ENCODE data around the gene FAM114A1.

FAM114A1 gene

DNA sequence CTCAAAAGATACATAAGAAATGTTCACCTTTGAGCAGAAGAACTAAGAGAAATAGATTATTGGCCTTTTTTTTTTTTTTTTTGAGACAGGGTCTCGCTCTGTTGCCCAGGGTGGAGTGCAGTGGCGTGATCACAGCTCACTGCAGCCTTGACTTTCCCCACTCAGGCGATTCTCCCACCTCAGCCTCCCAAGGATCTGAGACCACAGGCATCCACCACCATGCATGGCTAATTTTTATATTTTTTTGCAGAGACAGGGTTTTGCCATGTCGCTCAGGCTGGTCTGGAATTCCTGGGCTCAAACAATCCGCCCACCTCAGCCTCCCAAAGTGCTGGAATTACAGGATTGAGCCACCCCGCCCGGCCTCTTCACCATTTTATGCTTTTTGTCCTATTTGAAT lies 8.1 kb upstream of the FAM114A1 start:
- no peak for DNase-seq (ENCODE audit: low read depth in 2 of 2)

GRCh38 chr4:38860788-38861424 lies 6.7 kb upstream of the FAM114A1 start:
- peak; percentile 27 to 34 for DNase-seq (ENCODE audit: low read depth in 2 of 2)

DNA sequence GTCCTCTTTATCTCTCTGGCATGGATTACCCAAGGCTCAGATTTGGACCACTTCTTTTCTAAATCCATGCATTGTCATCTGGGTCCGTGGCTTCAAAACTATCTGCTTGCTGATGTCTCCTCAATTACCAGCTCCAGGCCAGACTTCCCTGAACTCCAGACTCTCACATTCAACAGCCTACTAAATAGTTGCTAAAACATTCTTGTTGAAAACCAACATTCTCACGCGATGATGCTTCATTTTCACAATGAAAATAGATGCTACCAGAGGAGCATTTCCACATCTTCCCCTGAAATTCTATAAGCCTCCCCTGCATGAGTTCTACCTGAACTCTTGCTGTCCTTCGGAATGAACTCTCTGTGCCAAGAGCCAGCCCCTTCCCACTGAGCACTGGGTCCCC lies 5.8 kb upstream of the FAM114A1 start:
- DNase-seq (ENCODE audit: low read depth in 2 of 2): no peak

- DNase-seq (ENCODE audit: low read depth in 2 of 2): no peak
Observed at GRCh38 chr4:38865445-38865844, 2.2 kb upstream of the FAM114A1 start.

DNA sequence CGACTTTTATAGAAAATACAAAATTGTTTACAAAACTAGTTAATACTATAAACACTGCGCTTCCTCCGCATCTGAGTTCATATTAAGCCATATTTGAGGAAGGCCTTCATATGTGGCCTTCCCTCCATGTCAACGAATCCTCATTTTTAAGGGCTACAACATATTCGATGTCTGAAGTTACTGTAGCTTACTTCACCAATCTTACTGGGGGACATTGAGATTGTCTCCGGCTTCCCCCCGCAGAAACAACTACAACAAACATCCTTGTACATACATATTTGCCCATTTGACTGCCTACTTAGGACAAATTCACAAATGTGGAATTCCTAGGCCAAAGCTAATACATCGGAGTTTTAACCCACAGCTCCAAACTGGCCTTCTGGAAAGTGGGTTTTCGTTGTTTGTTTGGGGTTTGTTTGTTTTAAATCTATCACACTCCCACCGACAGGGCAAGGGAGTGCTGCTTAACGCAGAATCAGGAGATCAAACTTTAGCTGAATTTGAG lies 581 bp upstream of the FAM114A1 start:
- DNase-seq (ENCODE audit: low read depth in 2 of 2): no peak

- no peak for DNase-seq (ENCODE audit: low read depth in 2 of 2)
Observed at GRCh38 chr4:38868059-38868960, 704 bp downstream of the FAM114A1 start.

GRCh38 chr4:38869511-38869910 lies 1.9 kb downstream of the FAM114A1 start:
- DNase-seq (ENCODE audit: low read depth in 2 of 2): no peak

DNA sequence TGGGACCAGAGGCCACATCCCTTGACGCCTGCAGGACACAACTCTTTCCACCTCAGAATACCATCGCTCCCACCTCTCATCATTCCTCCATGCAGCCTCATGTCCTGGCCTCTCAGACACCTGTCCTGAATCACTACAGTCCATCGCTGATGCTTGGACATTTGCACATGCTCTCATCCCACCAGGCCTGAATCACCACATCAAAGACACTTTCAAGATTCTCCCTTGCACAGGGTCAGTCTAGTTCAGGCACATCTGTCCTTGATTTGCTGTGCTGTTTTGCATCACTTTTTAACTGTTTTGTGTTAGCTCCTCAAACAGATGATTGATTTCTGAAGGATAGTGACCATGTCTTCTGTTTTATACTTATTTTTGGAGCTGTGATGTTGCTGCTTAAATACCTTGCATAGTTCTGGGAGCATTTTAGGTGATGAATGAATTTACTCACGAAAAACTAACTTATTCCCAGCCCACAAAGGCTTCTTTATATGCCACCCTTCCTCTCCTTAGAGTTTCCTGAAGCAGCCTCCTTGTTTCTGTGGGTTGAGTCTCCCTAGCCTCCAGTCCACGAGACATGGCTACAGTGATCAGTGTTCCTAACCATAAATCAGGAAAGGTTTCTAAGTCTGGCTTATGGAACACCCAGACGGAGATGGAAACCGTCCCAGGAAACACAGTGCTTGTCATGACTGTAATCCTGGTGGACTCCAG lies 2.6 kb downstream of the FAM114A1 start:
- no peak for DNase-seq (ENCODE audit: low read depth in 2 of 2)

DNA sequence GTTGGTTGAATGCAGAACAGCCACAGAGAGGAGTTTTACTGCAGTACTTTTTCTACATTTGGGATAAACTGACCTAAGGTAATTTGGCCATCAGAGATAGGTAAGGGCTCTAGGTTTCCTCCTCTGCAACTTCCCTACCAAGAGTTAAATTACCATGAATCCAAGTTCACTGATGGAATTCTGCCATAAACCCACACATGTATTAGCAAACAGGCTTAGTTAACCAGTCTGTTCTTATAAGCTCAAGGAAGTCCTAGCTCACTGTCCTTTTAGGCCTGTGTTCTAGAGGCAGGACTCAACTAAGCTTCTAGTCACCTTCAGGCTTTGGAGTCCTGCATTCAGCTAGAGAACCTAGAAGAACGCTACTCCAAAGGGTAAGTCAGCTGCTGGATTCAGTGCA lies 4.0 kb downstream of the FAM114A1 start:
- DNase-seq (ENCODE audit: low read depth in 2 of 2): no peak

GRCh38 chr4:38872620-38873019 lies 5.0 kb downstream of the FAM114A1 start:
- DNase-seq (ENCODE audit: low read depth in 2 of 2): no peak

DNA sequence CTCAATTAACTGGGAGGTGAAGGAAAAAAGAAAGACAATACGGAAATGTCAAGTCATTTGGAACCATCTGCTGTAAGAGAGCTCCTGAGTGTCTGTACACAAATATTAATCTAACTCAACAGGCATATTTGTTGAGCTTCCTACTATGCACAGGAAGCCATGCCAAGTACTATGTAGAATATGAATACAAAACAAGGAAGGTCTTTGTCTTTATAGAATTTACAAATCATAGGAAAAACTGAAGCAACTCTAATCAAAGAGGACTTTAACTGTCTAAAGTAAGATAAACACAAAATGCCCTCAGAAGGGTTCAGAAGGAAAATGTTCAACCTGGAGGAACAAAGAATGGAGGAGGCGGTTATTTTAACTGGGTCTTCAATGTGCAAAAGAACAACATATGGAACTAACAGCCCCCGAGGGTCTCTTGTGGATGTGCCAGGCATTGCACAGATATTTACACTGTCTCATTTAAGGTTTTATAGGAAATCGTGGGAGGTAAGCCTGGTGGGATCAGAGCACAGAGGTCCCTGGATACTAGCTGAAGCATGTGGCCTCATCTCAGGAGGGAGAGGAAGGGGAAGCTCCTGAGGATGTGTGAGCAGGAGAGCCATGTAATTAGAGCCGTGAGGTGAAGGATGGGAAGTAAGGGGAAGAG lies 5.8 kb downstream of the FAM114A1 start:
- no peak for DNase-seq (ENCODE audit: low read depth in 2 of 2)

DNA sequence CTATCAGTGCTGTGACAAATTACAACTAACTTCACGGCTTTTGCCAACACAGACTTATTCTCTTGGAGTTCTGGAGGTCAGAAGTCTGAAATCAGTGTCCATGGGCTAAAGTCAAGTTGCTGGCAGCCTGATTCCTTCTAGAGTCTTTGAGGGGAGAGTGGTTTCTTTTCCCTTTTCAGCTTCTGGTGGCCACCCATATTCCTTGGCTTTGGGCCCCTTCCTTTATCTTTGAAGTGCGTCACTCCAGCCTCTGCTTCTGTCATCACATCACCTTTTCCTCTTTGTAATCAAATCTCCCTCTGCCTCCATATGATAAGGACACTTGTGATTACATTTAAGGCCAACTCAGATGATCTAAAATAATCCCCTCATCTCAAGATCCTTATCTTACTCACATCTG lies 9.0 kb downstream of the FAM114A1 start:
- DNase-seq (ENCODE audit: low read depth in 2 of 2): no peak

DNA sequence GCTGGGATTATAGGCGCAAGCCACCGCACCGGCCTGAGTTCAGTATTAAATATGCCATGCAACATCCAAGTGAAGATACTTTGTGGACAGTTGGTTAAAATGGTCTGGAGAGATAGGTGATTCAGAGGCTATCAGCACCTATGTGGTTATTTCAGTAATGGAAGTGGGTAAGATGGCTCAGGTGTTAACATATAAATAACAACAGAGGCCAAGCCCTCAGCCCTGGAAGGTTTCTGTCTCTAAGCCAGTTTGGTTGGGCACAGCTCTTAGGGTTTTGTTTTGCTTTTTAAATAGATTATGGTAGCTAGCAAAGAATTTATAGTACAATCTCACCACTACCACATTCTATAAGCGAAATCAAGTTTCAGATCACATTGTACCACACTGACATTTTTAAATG lies 16.6 kb downstream of the FAM114A1 start:
- no peak for DNase-seq (ENCODE audit: low read depth in 2 of 2)

DNA sequence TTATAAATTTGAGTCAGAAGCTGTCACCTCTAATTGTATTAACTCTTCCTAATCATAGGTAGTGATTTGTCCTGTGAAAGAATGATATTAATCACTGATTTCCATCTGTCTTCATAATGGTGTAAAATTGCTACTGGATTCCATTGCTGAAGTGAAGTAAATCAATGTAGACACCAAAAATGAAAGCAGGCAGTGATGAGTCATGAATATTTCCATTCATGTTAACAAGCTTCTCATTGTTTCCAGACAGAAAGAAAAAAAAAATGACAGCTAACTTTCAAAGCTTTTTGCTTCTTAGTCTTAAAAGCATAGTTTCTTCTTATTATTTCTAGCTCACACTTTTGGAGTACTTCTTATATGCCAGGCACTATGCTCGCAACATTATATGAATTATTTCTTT lies 21.5 kb downstream of the FAM114A1 start:
- no peak for DNase-seq (ENCODE audit: low read depth in 2 of 2)

DNA sequence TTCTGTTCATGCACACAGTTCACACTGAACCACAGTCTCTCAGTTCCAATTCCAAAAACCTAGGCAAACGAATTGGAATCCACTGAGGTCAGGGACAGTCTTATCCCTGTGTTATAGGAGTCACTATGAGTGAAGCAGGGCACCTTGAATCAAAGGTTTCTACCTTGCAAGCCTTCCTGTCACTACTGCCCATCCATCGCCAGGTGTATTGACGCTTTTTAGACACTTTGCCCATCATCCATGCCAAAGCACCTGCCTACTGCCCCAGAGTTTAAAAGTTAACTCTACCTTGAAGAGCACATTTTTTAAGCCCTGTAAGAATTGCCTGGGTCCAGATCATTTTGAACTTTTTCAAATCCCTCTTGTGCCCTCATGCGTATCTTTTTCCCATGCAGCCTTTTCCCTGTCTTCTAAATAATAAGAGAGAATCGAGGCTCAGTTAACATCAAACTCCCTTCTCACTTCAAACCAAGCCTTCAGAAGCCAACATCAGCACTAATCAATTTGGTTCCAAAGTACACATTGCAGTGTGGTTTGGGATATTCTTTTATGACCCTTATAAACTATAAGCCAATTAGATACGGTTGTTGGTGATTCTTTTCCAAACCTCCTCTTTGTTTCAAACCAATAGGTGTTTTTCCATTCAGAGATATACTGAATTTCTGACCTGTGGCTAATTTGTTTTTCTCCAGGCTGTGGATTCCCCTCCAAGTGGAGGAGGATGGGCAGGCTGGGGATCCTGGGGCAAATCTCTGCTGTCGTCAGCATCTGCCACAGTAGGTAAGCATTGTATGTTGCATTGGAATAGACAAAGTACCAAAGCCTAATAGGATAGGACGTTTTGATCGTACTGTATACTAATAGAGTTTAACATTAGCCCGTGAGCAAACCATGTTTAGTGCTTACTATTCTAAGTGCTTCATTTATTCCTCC lies 23.7 kb downstream of the FAM114A1 start:
- DNase-seq (ENCODE audit: low read depth in 2 of 2): no peak

DNA sequence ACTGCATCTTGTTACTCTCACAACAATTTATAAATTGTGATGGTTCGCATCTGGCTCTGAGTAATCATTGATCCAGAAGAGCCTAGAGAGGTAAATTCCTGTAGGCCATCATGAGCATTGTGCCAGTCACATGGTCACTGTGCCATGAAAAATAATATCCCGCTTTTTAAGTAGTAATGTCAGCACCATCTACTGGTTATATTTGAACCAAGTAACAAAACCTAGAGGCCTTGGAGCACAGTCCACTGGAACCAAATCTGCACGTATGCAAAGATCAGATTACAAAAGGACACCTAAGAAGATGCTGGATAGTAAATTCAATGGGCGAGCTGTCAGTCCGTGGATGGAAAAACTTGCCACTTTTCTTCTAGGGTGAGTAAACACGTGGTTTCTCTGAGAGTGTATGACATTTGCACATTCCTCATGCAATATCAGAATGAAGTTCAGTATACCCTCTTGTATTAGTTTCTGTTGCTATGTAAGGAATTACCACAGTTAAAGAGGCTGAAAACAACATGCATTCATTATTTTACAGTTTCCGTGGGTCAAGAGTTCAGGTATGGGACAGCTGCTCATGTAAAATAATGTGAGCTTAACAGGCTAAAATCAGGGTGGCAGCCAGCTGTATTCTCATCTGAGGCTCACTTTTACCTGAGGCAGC lies 26.8 kb downstream of the FAM114A1 start:
- no peak for DNase-seq (ENCODE audit: low read depth in 2 of 2)

DNA sequence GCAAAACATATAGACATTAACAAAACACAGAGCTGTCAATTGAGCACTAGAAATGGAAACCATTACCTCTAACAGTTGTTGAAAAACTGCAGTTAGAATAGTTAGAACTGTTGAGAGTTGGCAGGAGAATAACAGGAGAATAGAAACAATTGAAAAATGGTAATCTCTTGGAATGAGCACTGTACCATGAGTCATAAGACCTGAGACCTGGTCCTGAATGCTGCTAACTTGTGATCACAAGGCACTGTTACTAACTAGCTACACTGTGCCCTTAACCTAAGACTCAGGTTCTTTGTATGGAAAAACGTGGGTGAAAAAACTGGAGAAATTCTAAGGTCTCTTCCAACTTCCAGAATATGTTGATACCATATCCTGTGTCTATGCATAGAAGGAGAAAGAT lies 29.3 kb downstream of the FAM114A1 start:
- no peak for DNase-seq (ENCODE audit: low read depth in 2 of 2)

- DNase-seq (ENCODE audit: low read depth in 2 of 2): no peak
Observed at GRCh38 chr4:38898245-38898644, 30.6 kb downstream of the FAM114A1 start.

DNA sequence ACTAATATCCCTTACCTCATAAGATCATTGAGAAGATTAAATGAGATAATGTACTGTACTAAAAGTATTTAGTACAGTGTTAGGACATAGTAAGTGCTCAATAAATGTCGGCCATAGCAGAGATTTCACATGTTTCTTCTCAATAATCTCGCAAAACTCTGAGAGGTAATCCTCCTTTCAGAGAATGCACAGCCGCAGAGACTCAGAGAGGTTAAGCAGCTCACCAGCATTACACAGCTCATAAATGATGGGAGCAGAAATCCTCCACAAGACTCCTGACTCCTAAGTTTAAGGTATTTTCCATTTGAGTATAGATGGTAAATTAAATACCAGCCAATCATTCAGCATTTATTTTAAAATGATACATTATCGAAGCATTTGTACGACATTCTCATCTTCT lies 34.6 kb downstream of the FAM114A1 start:
- DNase-seq (ENCODE audit: low read depth in 2 of 2): no peak

DNA sequence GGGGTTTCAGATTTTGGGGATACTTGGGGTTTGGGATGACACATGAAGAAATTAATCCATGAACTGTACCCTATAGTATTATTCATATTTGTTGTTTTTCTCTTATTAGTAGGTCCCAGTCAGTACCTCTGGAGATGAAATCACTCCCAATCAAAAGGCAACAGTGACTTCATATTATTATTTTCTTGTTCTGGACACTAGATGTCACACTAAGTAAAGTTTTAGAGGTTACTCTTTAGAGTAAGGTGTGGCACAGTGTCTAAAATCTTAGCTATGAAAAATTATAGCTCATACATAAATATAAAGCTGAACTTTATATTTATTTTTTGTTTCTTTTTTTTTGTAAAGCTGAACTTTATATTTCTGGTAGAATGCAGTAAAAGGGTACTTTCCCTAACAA lies 35.1 kb downstream of the FAM114A1 start:
- no peak for DNase-seq (ENCODE audit: low read depth in 2 of 2)

Data from stimulated activated CD8-positive, alpha-beta memory T cell treated with anti-CD3 and anti-CD28 coated beads, Interleukin-7, amount 100 ng/mL, for 1 hour (primary cell).